SK-N-SH (cell line): ENCODE results near the gene FOS. TPM values are rescaled to one million over a fixed set of nuclear protein-coding genes. Genes with fewer than 3 reads are reported as not detected.

ENCODE experiments used
- CTCF ChIA-PET: fragments of 300-600, 350-600 bp; formaldehyde crosslinking; extraction: SDS; loops from one replicate; lab custom pipeline; 2021; lab: Yijun Ruan, JAX
- POLR2A ChIA-PET: fragments of 350-600 bp; sonication (Branson Sonifier 250); formaldehyde crosslinking; extraction: SDS; loops from one replicate; lab custom pipeline; 2020; ENCODE audit warnings: antibody characterized with exemption, inconsistent platforms; lab: Yijun Ruan, JAX
- DNase-seq: peaks from one replicate; pipeline ENCODE4 v3.0.0; 2012
- H2AFZ ChIP-seq: fragments of 200-600 bp; sonication (generic); 2 replicates; pipeline ENCODE4 v1.8.1; 2016; ENCODE audit warnings: antibody characterized with exemption, mild to moderate bottlenecking, low read depth
- H3F3A ChIP-seq: fragments of 200-600 bp; sonication (generic); replicated peaks from 2 replicates; pipeline ENCODE3; 2016; ENCODE audit warnings: antibody characterized with exemption, mild to moderate bottlenecking; ENCODE audit not compliant: insufficient read depth
- H3K27ac ChIP-seq, 2 experiments: fragments of 200-500 bp in 1 of 2; fragments of 200-600 bp in 1 of 2; sonication (Bioruptor generic) in 1 of 2; sonication (generic), shearing (Covaris generic) in 1 of 2; 2 replicates each; pipeline versions ENCODE4 v1.5.1 to v1.6.1; 2014 to 2016; ENCODE audit warnings: low read depth in 2 of 2, inconsistent platforms in 1 of 2, low read length in 1 of 2, mild to moderate bottlenecking in 1 of 2, mixed read lengths in 1 of 2
- H3K27me3 ChIP-seq: fragments of 200-600 bp; sonication (generic), shearing (Covaris generic); 2 replicates; pipeline ENCODE4 v1.6.1; 2016; ENCODE audit warnings: mixed run types; ENCODE audit not compliant: insufficient read depth
- H3K36me3 ChIP-seq, 2 experiments: fragments of 200-500 bp in 1 of 2; fragments of 200-600 bp in 1 of 2; sonication (Bioruptor generic) in 1 of 2; sonication (generic) in 1 of 2; replicated peaks in 1 of 2; 2 replicates each; pipeline versions ENCODE3 to v1.5.1; 2014 to 2016; ENCODE audit warnings: low read length in 1 of 2, mild to moderate bottlenecking in 1 of 2; ENCODE audit not compliant: insufficient read depth in 2 of 2, control insufficient read depth in 1 of 2
- H3K4me1 ChIP-seq, 2 experiments: fragments of 200-500 bp in 1 of 2; fragments of 200-600 bp in 1 of 2; sonication (Bioruptor generic) in 1 of 2; sonication (generic), shearing (Covaris generic) in 1 of 2; 2 replicates each; pipeline versions ENCODE4 v1.5.1 to v1.6.1; 2014 to 2016; ENCODE audit warnings: low read depth in 1 of 2, low read length in 1 of 2, mixed run types in 1 of 2; ENCODE audit not compliant: insufficient read depth in 2 of 2, control insufficient read depth in 1 of 2
- H3K4me2 ChIP-seq: fragments of 200-600 bp; sonication (generic), shearing (Covaris generic); 2 replicates; pipeline ENCODE4 v1.6.1; 2017; ENCODE audit warnings: mixed run types
- H3K4me3 ChIP-seq, 2 experiments: fragments of 200-500 bp in 1 of 2; fragments of 200-600 bp in 1 of 2; sonication (Bioruptor generic) in 1 of 2; sonication (generic), shearing (Covaris generic) in 1 of 2; 2 replicates each; pipeline versions ENCODE4 v1.5.1 to v1.8.1; 2014 to 2016; ENCODE audit warnings: low read depth in 2 of 2, inconsistent platforms in 1 of 2, low read length in 1 of 2, mild to moderate bottlenecking in 1 of 2, mixed read lengths in 1 of 2, moderate library complexity in 1 of 2
- H3K79me2 ChIP-seq: fragments of 200-600 bp; sonication (generic); 2 replicates; pipeline ENCODE4 v1.8.1; 2017; ENCODE audit warnings: mild to moderate bottlenecking; ENCODE audit not compliant: insufficient read depth
- H3K9ac ChIP-seq: fragments of 200-600 bp; sonication (generic); 2 replicates; pipeline ENCODE4 v1.6.1; 2017; ENCODE audit warnings: mixed run types
- H3K9me2 ChIP-seq: fragments of 200-600 bp; sonication (generic); 2 replicates; pipeline ENCODE4 v1.6.1; 2017; ENCODE audit warnings: mixed run types
- H3K9me3 ChIP-seq: fragments of 200-600 bp; sonication (generic); 2 replicates; pipeline ENCODE4 v1.6.1; 2017; ENCODE audit warnings: mixed run types, mild to moderate bottlenecking, moderate library complexity
- H4K20me1 ChIP-seq: fragments of 200-600 bp; sonication (generic); 2 replicates; pipeline ENCODE4 v1.6.1; 2017; ENCODE audit warnings: mild to moderate bottlenecking, mixed run types; ENCODE audit not compliant: insufficient read depth
- CHD2 ChIP-seq: fragments of 150-350 bp; IDR thresholded peaks from 2 replicates; pipeline ENCODE4 v1.6.1; 2018; ENCODE audit warnings: low read length; ENCODE audit not compliant: partially characterized antibody
- CTCF ChIP-seq: fragments of 200-600 bp; sonication (generic); IDR thresholded peaks from 2 replicates; pipeline ENCODE4 v1.6.1; 2017; ENCODE audit warnings: antibody characterized with exemption, mild to moderate bottlenecking, moderate library complexity
- EP300 ChIP-seq, 2 experiments: IDR thresholded peaks; 2 replicates each; pipeline versions ENCODE4 v1.4.0 to v1.6.1; 2012; ENCODE audit warnings: borderline replicate concordance in 1 of 2, low read depth in 1 of 2, low read length in 1 of 2
- FOSL2 ChIP-seq: IDR thresholded peaks from 2 replicates; pipeline ENCODE4 v1.4.0; 2012; ENCODE audit warnings: low read depth, mild to moderate bottlenecking, moderate library complexity, borderline replicate concordance
- GABPA ChIP-seq: IDR thresholded peaks from 2 replicates; pipeline ENCODE4 v1.4.0; 2012; ENCODE audit warnings: low read depth, mild to moderate bottlenecking
- JUND ChIP-seq: IDR thresholded peaks from 2 replicates; pipeline ENCODE4 v1.4.0; 2012
- NFIC ChIP-seq: IDR thresholded peaks from 2 replicates; pipeline ENCODE4 v1.4.0; 2012; ENCODE audit warnings: borderline replicate concordance
- RXRA ChIP-seq: IDR thresholded peaks from 2 replicates; pipeline ENCODE4 v1.4.0; 2012; ENCODE audit warnings: low read depth, mild to moderate bottlenecking, borderline replicate concordance
- TAF1 ChIP-seq: IDR thresholded peaks from 2 replicates; pipeline ENCODE4 v1.6.1; 2012; ENCODE audit warnings: low read depth, mild to moderate bottlenecking, low read length, moderate library complexity, borderline replicate concordance
- TEAD4 ChIP-seq: IDR thresholded peaks from 2 replicates; pipeline ENCODE4 v1.4.0; 2012; ENCODE audit warnings: mild to moderate bottlenecking, borderline replicate concordance; ENCODE audit not compliant: insufficient read depth
- USF2 ChIP-seq: fragments of 150-350 bp; IDR thresholded peaks from 2 replicates; pipeline ENCODE4 v1.6.1; 2017; ENCODE audit warnings: antibody characterized with exemption, low read length, low read depth, borderline replicate concordance
- YY1 ChIP-seq: IDR thresholded peaks from 2 replicates; pipeline ENCODE4 v1.4.0; 2012; ENCODE audit warnings: low read depth, mild to moderate bottlenecking
- ZBTB33 ChIP-seq: IDR thresholded peaks from 2 replicates; pipeline ENCODE4 v1.4.0; 2012; ENCODE audit warnings: low read depth, borderline replicate concordance
- WGBS: methylation state at CpG from one replicate; pipeline ENCODE4 v1.1.6; 2017; ENCODE audit warnings: low lambda C conversion rate; 5-methylcytosine and 5-hydroxymethylcytosine counted together
- polyA plus RNA-seq, 3 experiments: library from polyadenylated mRNA; depleted of rRNA; stranded (reverse); fragments of >200 nt; gene quantifications; 2 replicates each; pipeline ENCODE4 v1.2.3, GENCODE V29; 2012

FOS gene
- polyA plus RNA-seq, 1 of the 3 experiments (the other 2 are of a cell fraction), result 309 TPM

- H3K27ac ChIP-seq, result no peak overlapping the region
- no peak overlapping the region for H3K4me2 ChIP-seq
- WGBS, result 54% methylated on average over 4 of the region's 4 CpGs
- H4K20me1 ChIP-seq, result no peaks in the 10 kb centered on the region
- POLR2A ChIA-PET, result no interaction called here
- no peaks in the 10 kb centered on the region for H3K9me2 ChIP-seq
- no peaks in the 10 kb centered on the region for H3K9me3 ChIP-seq
- no peaks in the 10 kb centered on the region for H3K36me3 ChIP-seq
- no peaks in the 10 kb centered on the region for H3K79me2 ChIP-seq
- H3K4me1 ChIP-seq, result no peaks in the 10 kb centered on the region; a peak in 1 of 4 replicates
- CTCF ChIA-PET, result no interaction called here
- DNase-seq, result no peak
- H3F3A ChIP-seq, result no peaks in the 10 kb centered on the region
- H3K9ac ChIP-seq, result no peak overlapping the region
- no peaks in the 10 kb centered on the region for H3K27me3 ChIP-seq
- no peak overlapping the region for H3K4me3 ChIP-seq
- no peak overlapping the region for H2AFZ ChIP-seq
- TF ChIP-seq TAF1 (no peak), ZBTB33 (no peak), USF2 (no peak), TEAD4 (no peak), FOSL2 (no peak), CTCF (no peak), NFIC (no peak), GABPA (no peak), YY1 (no peak)
Measured at GRCh38 chr14:75250800-75251199, 27.8 kb upstream of the FOS start.

GRCh38 chr14:75252254-75252837 is 26.3 kb upstream of the FOS start:
- ChIA-PET CTCF (no interaction called here), POLR2A (no interaction called here)
- Histone ChIP-seq H3F3A (no peaks in the 10 kb centered on the region), H2AFZ (no peak overlapping the region), H3K27ac (no peak overlapping the region), H3K9me2 (no peaks in the 10 kb centered on the region), H3K4me2 (no peak overlapping the region), H3K36me3 (no peaks in the 10 kb centered on the region), H3K9ac (no peak overlapping the region), H3K4me3 (no peak overlapping the region), H4K20me1 (no peaks in the 10 kb centered on the region), H3K79me2 (no peaks in the 10 kb centered on the region), H3K27me3 (no peaks in the 10 kb centered on the region), H3K4me1 (no peaks in the 10 kb centered on the region; a peak in 1 of 4 replicates), H3K9me3 (no peaks in the 10 kb centered on the region)
- TF ChIP-seq EP300 (IDR thresholded peaks at IDR 0.05; ENCODE audit: borderline replicate concordance in 1 of 2, low read depth in 1 of 2, low read length in 1 of 2), result no peak
- no peak for TF ChIP-seq FOSL2
- no peak for TF ChIP-seq TEAD4
- TF ChIP-seq CHD2, result no peak
- no peak for TF ChIP-seq RXRA
- TF ChIP-seq JUND, result no peak
- no peak for TF ChIP-seq NFIC
- no peak for DNase-seq
- WGBS, result 77% methylated on average over 10 of the region's 10 CpGs
